Liver (tissue), 9 donors: ENCODE measurements around the gene VPS26C. TPM values are rescaled to one million over a fixed set of nuclear protein-coding genes. Genes with fewer than 3 reads are reported as not detected.

ENCODE experiments used
- DNase-seq: peaks from one replicate; pipeline ENCODE4 v3.0.0-alpha.2; 2017; ENCODE audit warnings: low spot score
- H3K27ac ChIP-seq, 2 donors: one replicate each; pipeline ENCODE4 v1.7.0; 2013; ENCODE audit warnings: inconsistent platforms in 2 of 2, low read length in 2 of 2, control low read depth in 1 of 2, low read depth in 1 of 2, mild to moderate bottlenecking in 1 of 2
- H3K27me3 ChIP-seq, 4 donors: one replicate each; pipeline versions ENCODE4 v1.6.1 to v1.7.0; 2013; ENCODE audit warnings: low read length in 3 of 4, inconsistent platforms in 1 of 4, mild to moderate bottlenecking in 1 of 4, moderate library complexity in 1 of 4; ENCODE audit not compliant: control insufficient read depth in 4 of 4, insufficient read depth in 4 of 4
- H3K36me3 ChIP-seq, 4 donors: one replicate each; pipeline versions ENCODE4 v1.6.1 to v1.7.0; 2013; ENCODE audit warnings: low read length in 3 of 4, mild to moderate bottlenecking in 3 of 4, low read depth in 1 of 4, moderate library complexity in 1 of 4; ENCODE audit not compliant: control insufficient read depth in 4 of 4, insufficient read depth in 3 of 4
- H3K4me1 ChIP-seq, 4 donors: one replicate each; pipeline versions ENCODE4 v1.6.1 to v1.7.0; 2013; ENCODE audit warnings: low read length in 3 of 4, mild to moderate bottlenecking in 3 of 4, moderate library complexity in 1 of 4; ENCODE audit not compliant: control insufficient read depth in 4 of 4, insufficient read depth in 4 of 4
- H3K4me3 ChIP-seq, 3 donors: one replicate each; pipeline versions ENCODE4 v1.6.1 to v1.7.0; 2013; ENCODE audit warnings: low read length in 3 of 3, control low read depth in 1 of 3, low read depth in 1 of 3, mild to moderate bottlenecking in 1 of 3
- H3K9ac ChIP-seq, 2 donors: one replicate each; pipeline ENCODE4 v1.7.0; 2013; ENCODE audit warnings: low read length in 2 of 2, mild to moderate bottlenecking in 2 of 2, moderate library complexity in 2 of 2, control low read depth in 1 of 2, low read depth in 1 of 2
- H3K9me3 ChIP-seq, 4 donors: one replicate each; pipeline versions ENCODE4 v1.6.1 to v1.7.0; 2013; ENCODE audit warnings: low read length in 3 of 4; ENCODE audit not compliant: control insufficient read depth in 4 of 4
- EGR1 ChIP-seq, 2 donors: IDR thresholded peaks; 2 replicates each; pipeline ENCODE4 v1.6.1; 2016 to 2018; ENCODE audit warnings: antibody characterized with exemption in 2 of 2, low read depth in 2 of 2
- FOXA2 ChIP-seq: IDR thresholded peaks from 2 replicates; pipeline ENCODE4 v1.6.1; 2016; ENCODE audit warnings: antibody characterized with exemption
- GABPA ChIP-seq, 2 donors: IDR thresholded peaks in 1 of 2; conservative IDR thresholded peaks in 1 of 2; 2 replicates each; pipeline ENCODE4 v1.6.1; 2016; ENCODE audit warnings: antibody characterized with exemption in 2 of 2, mild to moderate bottlenecking in 1 of 2, moderate library complexity in 1 of 2
- HNF4A ChIP-seq, 2 donors: conservative IDR thresholded peaks; 2 replicates each; pipeline ENCODE4 v1.6.1; 2016; ENCODE audit warnings: antibody characterized with exemption in 2 of 2, mild to moderate bottlenecking in 2 of 2
- HNF4G ChIP-seq: IDR thresholded peaks from 2 replicates; pipeline ENCODE4 v1.6.1; 2016; ENCODE audit warnings: antibody characterized with exemption
- JUND ChIP-seq, 2 donors: IDR thresholded peaks; 2 replicates each; pipeline ENCODE4 v1.6.1; 2016; ENCODE audit warnings: antibody characterized with exemption in 2 of 2
- NR2F2 ChIP-seq: IDR thresholded peaks from 2 replicates; pipeline ENCODE4 v1.6.1; 2016; ENCODE audit warnings: antibody characterized with exemption
- RAD21 ChIP-seq, 2 donors: IDR thresholded peaks; 2 replicates each; pipeline ENCODE4 v1.6.1; 2016; ENCODE audit warnings: antibody characterized with exemption in 2 of 2, mild to moderate bottlenecking in 2 of 2
- RXRA ChIP-seq, 2 donors: IDR thresholded peaks; 2 replicates each; pipeline ENCODE4 v1.6.1; 2017 to 2018; ENCODE audit warnings: antibody characterized with exemption in 2 of 2, mild to moderate bottlenecking in 1 of 2
- SP1 ChIP-seq: IDR thresholded peaks from 2 replicates; pipeline ENCODE4 v1.6.1; 2018; ENCODE audit warnings: antibody characterized with exemption, mild to moderate bottlenecking
- TAF1 ChIP-seq: conservative IDR thresholded peaks from 2 replicates; pipeline ENCODE4 v1.6.1; 2016; ENCODE audit warnings: antibody characterized with exemption, mild to moderate bottlenecking
- YY1 ChIP-seq: IDR thresholded peaks from 2 replicates; pipeline ENCODE4 v1.6.1; 2016; ENCODE audit warnings: antibody characterized with exemption, mild to moderate bottlenecking
- WGBS: extraction: QIAGEN DNeasy Blood & Tissue Kit; methylation state at CpG from one replicate; pipeline ENCODE4 v1.1.7; 2013; 5-methylcytosine and 5-hydroxymethylcytosine counted together
- polyA plus RNA-seq, 2 donors: library from polyadenylated mRNA; stranded (reverse) in 1 of 2; unstranded in 1 of 2; fragments of 200-250 nt in 1 of 2; fragments of >200 nt in 1 of 2; fragmentation: Nextera tagmentation in 1 of 2; extraction: Ambion mirVana in 1 of 2; gene quantifications; one replicate each; pipeline versions ENCODE4 v1.2.1 to v1.2.3, GENCODE V29; 2013 to 2015
- total RNA-seq, 2 donors: library from RNA; depleted of rRNA; stranded (reverse); fragments of >200 nt; gene quantifications; one replicate each; pipeline ENCODE4 v1.2.3, GENCODE V29; 2014
- TF ChIP-seq, protein P1 (sequence below): IDR thresholded peaks from 2 replicates; pipeline ENCODE4 v1.6.1; 2016; ENCODE audit warnings: antibody characterized with exemption
- TF ChIP-seq, protein P2 (sequence below): IDR thresholded peaks from 2 replicates; pipeline ENCODE4 v1.6.1; 2016; ENCODE audit warnings: antibody characterized with exemption, mild to moderate bottlenecking
- TF ChIP-seq, protein P3 (sequence below): fragments of 150-350 bp; IDR thresholded peaks from 2 replicates; pipeline ENCODE4 v1.5.1; 2017; ENCODE audit warnings: improper control_type of control experiment, low read depth, low read length; ENCODE audit not compliant: missing input control
- TF ChIP-seq, protein P4 (sequence below): IDR thresholded peaks from 2 replicates; pipeline ENCODE4 v1.6.1; 2016; ENCODE audit warnings: antibody characterized with exemption
- TF ChIP-seq, protein P5 (sequence below): IDR thresholded peaks from 2 replicates; pipeline ENCODE4 v1.6.1; 2016; ENCODE audit warnings: antibody characterized with exemption
- donor health status: healthy.
- donor health status: healthy.
- donor health status: healthy.
- donor health status: healthy.
- donor health status: healthy.

Gene VPS26C
- total and polyA plus RNA-seq, 4 donors = 16.3 to 37.7 (median 22.8) TPM

DNA sequence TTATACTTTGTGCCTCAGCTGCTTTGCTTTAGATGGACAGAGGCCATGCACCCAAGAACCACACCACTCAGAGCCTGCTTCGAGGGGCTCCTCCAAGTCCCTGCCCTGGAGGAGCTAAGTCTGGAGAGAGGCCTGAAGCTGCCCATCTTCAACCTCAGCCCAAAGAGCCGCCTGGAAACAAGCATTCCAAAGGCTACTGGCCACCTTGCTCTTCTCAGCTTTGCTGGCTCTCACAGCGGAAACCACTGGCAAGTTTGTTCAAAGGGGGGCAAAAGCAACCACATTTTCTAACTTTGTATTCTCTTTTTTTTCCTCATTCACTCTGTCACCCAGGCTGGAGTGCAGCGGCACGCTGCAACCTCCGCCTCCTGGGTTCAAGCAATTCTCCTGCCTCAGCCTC, 23.2 kb downstream of the VPS26C start:
- Histone ChIP-seq H3K27me3 (no peaks in the 10 kb centered on the region), H3K4me3 (no peak overlapping the region), H3K9ac (no peak overlapping the region), H3K36me3 (peaks cover 0 to 3% (median 1%) of the 10 kb centered on the region in 4 donors), H3K4me1 (peaks cover 0 to 2% (median 0%) of the 10 kb centered on the region in 4 donors), H3K27ac (no peak overlapping the region), H3K9me3 (no peaks in the 10 kb centered on the region)
- 97% methylated on average over 6 of the region's 6 CpGs for WGBS
- no peak for DNase-seq
- TF ChIP-seq SP1 (no peak), RXRA (IDR thresholded peaks at IDR 0.05) (no peak), RAD21 (IDR thresholded peaks at IDR 0.05) (no peak), JUND (IDR thresholded peaks at IDR 0.05) (no peak), YY1 (no peak), HNF4G (no peak), EGR1 (IDR thresholded peaks at IDR 0.05; ENCODE audit: low read depth in 2 of 2) (no peak), FOXA2 (no peak), GABPA (IDR thresholded peaks at IDR 0.05 in 1 of 2, conservative IDR thresholded peaks at IDR 0.05 in 1 of 2) (no peak)
- TF ChIP-seq, protein P1, sequence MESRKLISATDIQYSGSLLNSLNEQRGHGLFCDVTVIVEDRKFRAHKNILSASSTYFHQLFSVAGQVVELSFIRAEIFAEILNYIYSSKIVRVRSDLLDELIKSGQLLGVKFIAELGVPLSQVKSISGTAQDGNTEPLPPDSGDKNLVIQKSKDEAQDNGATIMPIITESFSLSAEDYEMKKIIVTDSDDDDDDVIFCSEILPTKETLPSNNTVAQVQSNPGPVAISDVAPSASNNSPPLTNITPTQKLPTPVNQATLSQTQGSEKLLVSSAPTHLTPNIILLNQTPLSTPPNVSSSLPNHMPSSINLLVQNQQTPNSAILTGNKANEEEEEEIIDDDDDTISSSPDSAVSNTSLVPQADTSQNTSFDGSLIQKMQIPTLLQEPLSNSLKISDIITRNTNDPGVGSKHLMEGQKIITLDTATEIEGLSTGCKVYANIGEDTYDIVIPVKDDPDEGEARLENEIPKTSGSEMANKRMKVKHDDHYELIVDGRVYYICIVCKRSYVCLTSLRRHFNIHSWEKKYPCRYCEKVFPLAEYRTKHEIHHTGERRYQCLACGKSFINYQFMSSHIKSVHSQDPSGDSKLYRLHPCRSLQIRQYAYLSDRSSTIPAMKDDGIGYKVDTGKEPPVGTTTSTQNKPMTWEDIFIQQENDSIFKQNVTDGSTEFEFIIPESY = no peak
- TF ChIP-seq, protein P2, sequence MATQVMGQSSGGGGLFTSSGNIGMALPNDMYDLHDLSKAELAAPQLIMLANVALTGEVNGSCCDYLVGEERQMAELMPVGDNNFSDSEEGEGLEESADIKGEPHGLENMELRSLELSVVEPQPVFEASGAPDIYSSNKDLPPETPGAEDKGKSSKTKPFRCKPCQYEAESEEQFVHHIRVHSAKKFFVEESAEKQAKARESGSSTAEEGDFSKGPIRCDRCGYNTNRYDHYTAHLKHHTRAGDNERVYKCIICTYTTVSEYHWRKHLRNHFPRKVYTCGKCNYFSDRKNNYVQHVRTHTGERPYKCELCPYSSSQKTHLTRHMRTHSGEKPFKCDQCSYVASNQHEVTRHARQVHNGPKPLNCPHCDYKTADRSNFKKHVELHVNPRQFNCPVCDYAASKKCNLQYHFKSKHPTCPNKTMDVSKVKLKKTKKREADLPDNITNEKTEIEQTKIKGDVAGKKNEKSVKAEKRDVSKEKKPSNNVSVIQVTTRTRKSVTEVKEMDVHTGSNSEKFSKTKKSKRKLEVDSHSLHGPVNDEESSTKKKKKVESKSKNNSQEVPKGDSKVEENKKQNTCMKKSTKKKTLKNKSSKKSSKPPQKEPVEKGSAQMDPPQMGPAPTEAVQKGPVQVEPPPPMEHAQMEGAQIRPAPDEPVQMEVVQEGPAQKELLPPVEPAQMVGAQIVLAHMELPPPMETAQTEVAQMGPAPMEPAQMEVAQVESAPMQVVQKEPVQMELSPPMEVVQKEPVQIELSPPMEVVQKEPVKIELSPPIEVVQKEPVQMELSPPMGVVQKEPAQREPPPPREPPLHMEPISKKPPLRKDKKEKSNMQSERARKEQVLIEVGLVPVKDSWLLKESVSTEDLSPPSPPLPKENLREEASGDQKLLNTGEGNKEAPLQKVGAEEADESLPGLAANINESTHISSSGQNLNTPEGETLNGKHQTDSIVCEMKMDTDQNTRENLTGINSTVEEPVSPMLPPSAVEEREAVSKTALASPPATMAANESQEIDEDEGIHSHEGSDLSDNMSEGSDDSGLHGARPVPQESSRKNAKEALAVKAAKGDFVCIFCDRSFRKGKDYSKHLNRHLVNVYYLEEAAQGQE = no peak
- TF ChIP-seq, protein P3, sequence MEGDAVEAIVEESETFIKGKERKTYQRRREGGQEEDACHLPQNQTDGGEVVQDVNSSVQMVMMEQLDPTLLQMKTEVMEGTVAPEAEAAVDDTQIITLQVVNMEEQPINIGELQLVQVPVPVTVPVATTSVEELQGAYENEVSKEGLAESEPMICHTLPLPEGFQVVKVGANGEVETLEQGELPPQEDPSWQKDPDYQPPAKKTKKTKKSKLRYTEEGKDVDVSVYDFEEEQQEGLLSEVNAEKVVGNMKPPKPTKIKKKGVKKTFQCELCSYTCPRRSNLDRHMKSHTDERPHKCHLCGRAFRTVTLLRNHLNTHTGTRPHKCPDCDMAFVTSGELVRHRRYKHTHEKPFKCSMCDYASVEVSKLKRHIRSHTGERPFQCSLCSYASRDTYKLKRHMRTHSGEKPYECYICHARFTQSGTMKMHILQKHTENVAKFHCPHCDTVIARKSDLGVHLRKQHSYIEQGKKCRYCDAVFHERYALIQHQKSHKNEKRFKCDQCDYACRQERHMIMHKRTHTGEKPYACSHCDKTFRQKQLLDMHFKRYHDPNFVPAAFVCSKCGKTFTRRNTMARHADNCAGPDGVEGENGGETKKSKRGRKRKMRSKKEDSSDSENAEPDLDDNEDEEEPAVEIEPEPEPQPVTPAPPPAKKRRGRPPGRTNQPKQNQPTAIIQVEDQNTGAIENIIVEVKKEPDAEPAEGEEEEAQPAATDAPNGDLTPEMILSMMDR = no peak
- TF ChIP-seq, protein P4, sequence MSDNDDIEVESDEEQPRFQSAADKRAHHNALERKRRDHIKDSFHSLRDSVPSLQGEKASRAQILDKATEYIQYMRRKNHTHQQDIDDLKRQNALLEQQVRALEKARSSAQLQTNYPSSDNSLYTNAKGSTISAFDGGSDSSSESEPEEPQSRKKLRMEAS = no peak
- TF ChIP-seq, protein P5, sequence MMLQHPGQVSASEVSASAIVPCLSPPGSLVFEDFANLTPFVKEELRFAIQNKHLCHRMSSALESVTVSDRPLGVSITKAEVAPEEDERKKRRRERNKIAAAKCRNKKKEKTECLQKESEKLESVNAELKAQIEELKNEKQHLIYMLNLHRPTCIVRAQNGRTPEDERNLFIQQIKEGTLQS = no peak

DNA sequence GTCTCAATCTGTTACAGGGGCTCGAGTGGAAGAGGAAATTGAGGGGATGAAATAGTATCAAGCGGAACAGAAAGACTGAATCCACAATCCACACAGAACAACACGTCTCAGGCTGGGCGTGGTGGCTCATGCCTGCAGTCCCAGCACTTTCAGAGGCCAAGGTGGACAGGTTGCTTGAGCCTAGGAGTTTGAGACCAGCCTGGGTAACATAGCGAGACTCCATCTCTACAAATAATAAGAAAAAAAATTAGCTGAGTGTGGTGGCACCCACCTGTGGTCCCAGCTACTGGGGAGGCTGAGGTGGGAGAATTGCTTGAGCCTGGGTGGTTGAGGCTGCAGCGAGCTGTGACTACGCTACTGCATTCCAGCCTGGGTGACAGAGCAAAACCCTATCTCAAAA, 25.7 kb downstream of the VPS26C start:
- peaks cover 0 to 2% (median 0%) of the 10 kb centered on the region in 4 donors for H3K4me1 ChIP-seq
- H3K27ac ChIP-seq = no peak overlapping the region
- no peak overlapping the region for H3K9ac ChIP-seq
- no peak overlapping the region for H3K4me3 ChIP-seq
- H3K9me3 ChIP-seq = no peaks in the 10 kb centered on the region
- H3K36me3 ChIP-seq = peaks cover 0 to 23% (median 7%) of the 10 kb centered on the region in 4 donors
- DNase-seq = no peak
- 90% methylated on average over 7 of the region's 7 CpGs for WGBS
- H3K27me3 ChIP-seq = no peaks in the 10 kb centered on the region
- TF ChIP-seq, protein P3 = no peak
- TF ChIP-seq JUND (IDR thresholded peaks at IDR 0.05) (no peak), GABPA (IDR thresholded peaks at IDR 0.05 in 1 of 2, conservative IDR thresholded peaks at IDR 0.05 in 1 of 2) (no peak), HNF4A (conservative IDR thresholded peaks at IDR 0.05) (no peak), NR2F2 (no peak), RXRA (IDR thresholded peaks at IDR 0.05) (no peak), TAF1 (no peak), SP1 (no peak), RAD21 (IDR thresholded peaks at IDR 0.05) (no peak)
- TF ChIP-seq, protein P2 = no peak
- TF ChIP-seq, protein P5 = no peak
- TF ChIP-seq, protein P4 = no peak
